DOHH2 (cell line): ENCODE results near the gene SAP30L.

Source experiments
- EZH2phosphoT487 ChIP-seq: fragments of 200-600 bp; sonication (generic); IDR thresholded peaks from 2 replicates; pipeline ENCODE4 v1.6.1; 2017; ENCODE audit warnings: borderline replicate concordance, mild to moderate bottlenecking, antibody characterized with exemption, low read length, moderate library complexity, mixed read lengths
- TF ChIP-seq, protein P1 (sequence below): fragments of 200-600 bp; sonication (generic); IDR thresholded peaks from one replicate; pipeline ENCODE4 v1.5.1; 2014; ENCODE audit warnings: antibody characterized with exemption, mild to moderate bottlenecking, low read depth, low read length; ENCODE audit not compliant: poor library complexity, severe bottlenecking

DNA sequence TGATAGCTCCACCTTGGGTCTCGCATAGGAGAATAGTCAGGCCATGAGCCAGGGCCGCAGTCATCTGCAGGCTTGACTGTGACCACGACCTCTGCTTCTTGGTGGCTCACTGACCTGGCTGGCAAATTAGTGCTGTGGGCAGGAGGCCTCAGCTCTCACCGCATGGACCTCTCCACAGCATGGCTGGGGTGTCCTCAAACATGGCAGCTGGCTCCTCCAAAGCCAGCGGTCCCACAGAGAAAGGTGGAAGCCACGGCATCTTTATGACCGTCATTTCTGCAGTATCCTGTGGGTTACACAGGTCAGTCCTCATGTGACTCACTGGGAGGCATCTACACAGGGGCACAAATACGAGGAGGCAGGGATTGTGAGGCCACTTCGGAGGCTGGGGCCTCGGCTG lies 43.2 kb upstream of the SAP30L start:
- TF ChIP-seq, protein P1, sequence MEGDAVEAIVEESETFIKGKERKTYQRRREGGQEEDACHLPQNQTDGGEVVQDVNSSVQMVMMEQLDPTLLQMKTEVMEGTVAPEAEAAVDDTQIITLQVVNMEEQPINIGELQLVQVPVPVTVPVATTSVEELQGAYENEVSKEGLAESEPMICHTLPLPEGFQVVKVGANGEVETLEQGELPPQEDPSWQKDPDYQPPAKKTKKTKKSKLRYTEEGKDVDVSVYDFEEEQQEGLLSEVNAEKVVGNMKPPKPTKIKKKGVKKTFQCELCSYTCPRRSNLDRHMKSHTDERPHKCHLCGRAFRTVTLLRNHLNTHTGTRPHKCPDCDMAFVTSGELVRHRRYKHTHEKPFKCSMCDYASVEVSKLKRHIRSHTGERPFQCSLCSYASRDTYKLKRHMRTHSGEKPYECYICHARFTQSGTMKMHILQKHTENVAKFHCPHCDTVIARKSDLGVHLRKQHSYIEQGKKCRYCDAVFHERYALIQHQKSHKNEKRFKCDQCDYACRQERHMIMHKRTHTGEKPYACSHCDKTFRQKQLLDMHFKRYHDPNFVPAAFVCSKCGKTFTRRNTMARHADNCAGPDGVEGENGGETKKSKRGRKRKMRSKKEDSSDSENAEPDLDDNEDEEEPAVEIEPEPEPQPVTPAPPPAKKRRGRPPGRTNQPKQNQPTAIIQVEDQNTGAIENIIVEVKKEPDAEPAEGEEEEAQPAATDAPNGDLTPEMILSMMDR: no peak
- no peak for TF ChIP-seq EZH2phosphoT487
